ENCODE measurements around the gene USP20.

DNA sequence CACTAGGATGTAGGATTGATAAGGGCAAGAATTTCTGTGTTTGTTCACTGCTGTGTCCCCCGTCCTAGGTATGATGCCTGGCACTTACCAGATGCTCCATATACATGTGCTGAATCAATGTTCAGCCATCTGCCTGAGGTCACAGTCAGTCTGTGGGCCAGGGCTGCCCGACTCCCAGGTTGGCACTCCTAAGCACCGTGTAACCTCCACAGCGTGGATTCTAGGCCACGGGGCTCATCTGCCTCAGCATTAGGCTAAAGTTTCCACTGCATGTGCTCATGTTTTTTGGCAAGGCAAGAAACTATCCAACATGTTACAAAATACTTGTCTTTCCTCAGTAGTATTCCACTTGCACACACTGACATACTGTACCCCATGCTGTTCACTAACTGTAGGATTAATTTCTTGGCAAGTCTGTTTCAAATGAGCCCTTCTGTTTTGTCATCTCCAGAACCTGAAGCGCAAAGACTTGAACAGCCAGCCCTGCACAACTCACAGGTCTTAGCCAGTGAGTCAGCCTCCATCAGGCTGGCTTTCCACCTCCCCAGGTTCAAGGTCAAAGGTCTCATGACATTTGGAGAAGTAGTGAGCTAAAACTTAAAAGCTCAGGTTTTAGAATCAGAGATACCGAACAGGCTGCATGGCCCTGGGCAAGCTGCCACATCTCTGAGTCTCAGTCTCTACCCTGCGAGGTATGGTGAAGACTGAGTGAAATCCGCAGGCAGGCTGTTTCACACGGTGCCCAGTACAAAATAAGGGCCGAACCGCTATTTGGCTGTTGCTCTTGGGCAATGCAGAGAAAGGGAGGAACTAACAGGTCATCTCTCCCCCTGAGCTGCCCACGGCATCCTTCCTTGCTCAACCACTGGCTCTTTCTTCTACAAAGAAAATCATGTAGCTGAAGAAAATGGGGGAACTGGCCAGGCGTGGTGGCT is 18.5 kb upstream of the USP20 start:
- TF ChIP-seq, protein P1, sequence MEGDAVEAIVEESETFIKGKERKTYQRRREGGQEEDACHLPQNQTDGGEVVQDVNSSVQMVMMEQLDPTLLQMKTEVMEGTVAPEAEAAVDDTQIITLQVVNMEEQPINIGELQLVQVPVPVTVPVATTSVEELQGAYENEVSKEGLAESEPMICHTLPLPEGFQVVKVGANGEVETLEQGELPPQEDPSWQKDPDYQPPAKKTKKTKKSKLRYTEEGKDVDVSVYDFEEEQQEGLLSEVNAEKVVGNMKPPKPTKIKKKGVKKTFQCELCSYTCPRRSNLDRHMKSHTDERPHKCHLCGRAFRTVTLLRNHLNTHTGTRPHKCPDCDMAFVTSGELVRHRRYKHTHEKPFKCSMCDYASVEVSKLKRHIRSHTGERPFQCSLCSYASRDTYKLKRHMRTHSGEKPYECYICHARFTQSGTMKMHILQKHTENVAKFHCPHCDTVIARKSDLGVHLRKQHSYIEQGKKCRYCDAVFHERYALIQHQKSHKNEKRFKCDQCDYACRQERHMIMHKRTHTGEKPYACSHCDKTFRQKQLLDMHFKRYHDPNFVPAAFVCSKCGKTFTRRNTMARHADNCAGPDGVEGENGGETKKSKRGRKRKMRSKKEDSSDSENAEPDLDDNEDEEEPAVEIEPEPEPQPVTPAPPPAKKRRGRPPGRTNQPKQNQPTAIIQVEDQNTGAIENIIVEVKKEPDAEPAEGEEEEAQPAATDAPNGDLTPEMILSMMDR (IDR thresholded peaks at IDR 0.05) = no peak
- TF ChIP-seq POLR2A (IDR thresholded peaks at IDR 0.05) = no peak
